H1 (cell line): ENCODE data around the gene CCL17.

Source experiments
- CTCF ChIP-seq, 3 experiments: IDR thresholded peaks; 1 replicate in 2 of 3; 2 replicates in 1 of 3; pipeline versions ENCODE4 v1.5.1 to v1.6.1; 2011; ENCODE audit warnings: low read length in 3 of 3, mild to moderate bottlenecking in 3 of 3, inconsistent platforms in 2 of 3, low read depth in 1 of 3, moderate library complexity in 1 of 3; ENCODE audit not compliant: insufficient read depth in 1 of 3; ENCODE audit errors: control extremely low read depth in 1 of 3
- EP300 ChIP-seq, 2 experiments: IDR thresholded peaks; 1 replicate in 1 of 2; 2 replicates in 1 of 2; pipeline ENCODE4 v1.6.1; 2011 to 2012; ENCODE audit warnings: low read depth in 2 of 2, low read length in 2 of 2, mild to moderate bottlenecking in 2 of 2, borderline replicate concordance in 1 of 2, inconsistent platforms in 1 of 2, moderate library complexity in 1 of 2
- POLR2A ChIP-seq, 2 experiments: IDR thresholded peaks; 1 replicate in 1 of 2; 2 replicates in 1 of 2; pipeline ENCODE4 v1.6.1; 2011; ENCODE audit warnings: low read depth in 2 of 2, low read length in 2 of 2, mild to moderate bottlenecking in 2 of 2; ENCODE audit errors: control extremely low read depth in 1 of 2
- TBP ChIP-seq: IDR thresholded peaks from 2 replicates; pipeline ENCODE4 v1.6.1; 2011; ENCODE audit warnings: low read depth, low read length, improper control_type of control experiment

- TF ChIP-seq CTCF (IDR thresholded peaks at IDR 0.05; ENCODE audit: control extremely low read depth in 1 of 3, insufficient read depth in 1 of 3, low read depth in 1 of 3, low read length in 3 of 3): no peak
- no peak for TF ChIP-seq EP300 (IDR thresholded peaks at IDR 0.05; ENCODE audit: borderline replicate concordance in 1 of 2, low read depth in 2 of 2, low read length in 2 of 2)
- no peak for TF ChIP-seq POLR2A (IDR thresholded peaks at IDR 0.05; ENCODE audit: control extremely low read depth in 1 of 2, low read depth in 2 of 2, low read length in 2 of 2)
- TF ChIP-seq TBP: no peak
These were observed 31.2 kb upstream of the CCL17 start for GRCh38 chr16:57373117-57373947.
